Measurements from ENCODE around the gene PPP1R16B.

Gene PPP1R16B

GRCh38 chr20:38947931-38948362 is 142.4 kb downstream of the PPP1R16B start:
- DNase-seq (ENCODE audit: low read depth, low spot score): no peak
- in situ Hi-C loops (cut with HindIII; ENCODE audit: low sequenced_read_pairs): no loop called here
- no peak overlapping the region for H3K4me3 ChIP-seq (ENCODE audit: low read depth, low read length)
- no peak for TF ChIP-seq CTCF (IDR thresholded peaks at IDR 0.05; ENCODE audit: low read depth, low read length)

- DNase-seq (ENCODE audit: low read depth, low spot score): no peak
- no peak for TF ChIP-seq CTCF (IDR thresholded peaks at IDR 0.05; ENCODE audit: low read depth, low read length)
- no peak overlapping the region for H3K4me3 ChIP-seq (ENCODE audit: low read depth, low read length)
- in situ Hi-C loops (cut with HindIII; ENCODE audit: low sequenced_read_pairs): no loop called here
Observed at GRCh38 chr20:38950254-38950653, 144.8 kb downstream of the PPP1R16B start.

GRCh38 chr20:38951611-38952010 is 146.1 kb downstream of the PPP1R16B start:
- TF ChIP-seq CTCF (IDR thresholded peaks at IDR 0.05; ENCODE audit: low read depth, low read length): no peak
- in situ Hi-C loops (cut with HindIII; ENCODE audit: low sequenced_read_pairs): no loop called here
- H3K4me3 ChIP-seq (ENCODE audit: low read depth, low read length): no peak overlapping the region
- no peak for DNase-seq (ENCODE audit: low read depth, low spot score)

GRCh38 chr20:38952153-38952552 is 146.7 kb downstream of the PPP1R16B start:
- no peak overlapping the region for H3K4me3 ChIP-seq (ENCODE audit: low read depth, low read length)
- no peak for TF ChIP-seq CTCF (IDR thresholded peaks at IDR 0.05; ENCODE audit: low read depth, low read length)
- DNase-seq (ENCODE audit: low read depth, low spot score): no peak
- in situ Hi-C loops (cut with HindIII; ENCODE audit: low sequenced_read_pairs): no loop called here

- TF ChIP-seq CTCF (IDR thresholded peaks at IDR 0.05; ENCODE audit: low read depth, low read length): no peak
- no peak overlapping the region for H3K4me3 ChIP-seq (ENCODE audit: low read depth, low read length)
- no peak for DNase-seq (ENCODE audit: low read depth, low spot score)
- in situ Hi-C loops (cut with HindIII; ENCODE audit: low sequenced_read_pairs): no loop called here
Observed at GRCh38 chr20:38953630-38954340, 148.3 kb downstream of the PPP1R16B start.

- no peak for TF ChIP-seq CTCF (IDR thresholded peaks at IDR 0.05; ENCODE audit: low read depth, low read length)
- no peak for DNase-seq (ENCODE audit: low read depth, low spot score)
Observed at GRCh38 chr20:38957235-38957876, 151.9 kb downstream of the PPP1R16B start.

More at GRCh38 chr20:38957235-38957876, 151.9 kb downstream of the PPP1R16B start:
- H3K4me3 ChIP-seq (ENCODE audit: low read depth, low read length): no peak overlapping the region
- in situ Hi-C loops (cut with HindIII; ENCODE audit: low sequenced_read_pairs): no loop called here
